ENCODE data around the gene CCR7.

Gene CCR7

DNA sequence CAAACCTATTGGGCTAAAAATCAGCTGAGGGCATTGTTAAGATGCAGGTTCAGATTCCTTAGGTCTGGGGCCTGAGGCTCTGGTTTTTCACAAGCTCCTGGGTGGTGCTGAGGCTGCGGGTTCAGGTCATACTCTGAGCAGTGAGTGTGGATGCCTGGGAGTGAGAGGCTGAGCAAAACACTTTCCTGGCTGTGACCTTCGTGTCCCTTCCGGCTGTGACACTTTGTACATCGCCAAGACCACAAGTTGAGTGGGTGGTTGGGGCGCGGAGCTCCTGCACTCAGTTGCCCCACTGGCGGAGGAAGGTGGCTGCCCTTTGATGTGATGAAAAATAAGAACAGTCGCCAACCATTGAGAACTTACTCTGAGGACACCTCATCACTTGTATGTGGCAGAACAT lies 24.8 kb downstream of the CCR7 start:
- Histone ChIP-seq H3K27ac (peak overlapping the region in 18 of 21 experiments; percentile 54 to 97 (median 90)), H3K4me3 (no peak overlapping the region)

DNA sequence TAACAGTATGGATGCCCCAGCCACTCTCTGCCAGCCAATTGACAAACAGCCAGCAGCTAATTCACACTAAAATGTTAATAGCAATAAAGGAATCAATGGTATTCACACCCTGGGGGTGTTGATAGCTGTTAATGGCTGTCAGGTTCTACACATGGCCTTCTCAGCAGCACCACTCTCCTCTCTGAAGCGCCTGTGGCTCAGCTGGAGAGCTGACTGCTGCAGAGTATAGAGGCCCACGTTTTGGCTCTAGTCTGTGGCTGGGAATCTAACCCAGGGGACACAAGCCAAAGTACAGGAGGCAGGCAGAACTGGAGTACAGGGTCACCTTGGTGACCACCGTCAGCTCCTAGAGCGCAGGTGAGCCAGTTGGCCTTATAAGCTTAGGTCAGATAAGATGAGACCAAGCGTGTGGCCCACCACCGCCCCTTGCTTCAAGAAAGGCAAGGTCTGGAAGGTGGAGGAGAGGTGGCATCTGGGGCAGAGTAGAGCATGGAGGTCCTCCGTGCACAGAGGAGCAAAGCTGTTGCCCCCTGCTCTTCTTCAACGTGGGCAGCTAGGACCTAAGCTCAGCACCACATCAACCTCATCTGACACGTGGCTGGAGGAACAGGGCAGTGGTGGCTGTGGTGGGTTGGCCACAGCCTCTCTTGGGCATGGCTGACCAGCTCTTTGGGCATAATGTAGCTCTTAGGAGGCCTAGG lies 25.4 kb downstream of the CCR7 start:
- Histone ChIP-seq H3K27ac (peak overlapping the region in 20 of 21 experiments; percentile 7 to 97 (median 89)), H3K4me3 (no peak overlapping the region)

DNA sequence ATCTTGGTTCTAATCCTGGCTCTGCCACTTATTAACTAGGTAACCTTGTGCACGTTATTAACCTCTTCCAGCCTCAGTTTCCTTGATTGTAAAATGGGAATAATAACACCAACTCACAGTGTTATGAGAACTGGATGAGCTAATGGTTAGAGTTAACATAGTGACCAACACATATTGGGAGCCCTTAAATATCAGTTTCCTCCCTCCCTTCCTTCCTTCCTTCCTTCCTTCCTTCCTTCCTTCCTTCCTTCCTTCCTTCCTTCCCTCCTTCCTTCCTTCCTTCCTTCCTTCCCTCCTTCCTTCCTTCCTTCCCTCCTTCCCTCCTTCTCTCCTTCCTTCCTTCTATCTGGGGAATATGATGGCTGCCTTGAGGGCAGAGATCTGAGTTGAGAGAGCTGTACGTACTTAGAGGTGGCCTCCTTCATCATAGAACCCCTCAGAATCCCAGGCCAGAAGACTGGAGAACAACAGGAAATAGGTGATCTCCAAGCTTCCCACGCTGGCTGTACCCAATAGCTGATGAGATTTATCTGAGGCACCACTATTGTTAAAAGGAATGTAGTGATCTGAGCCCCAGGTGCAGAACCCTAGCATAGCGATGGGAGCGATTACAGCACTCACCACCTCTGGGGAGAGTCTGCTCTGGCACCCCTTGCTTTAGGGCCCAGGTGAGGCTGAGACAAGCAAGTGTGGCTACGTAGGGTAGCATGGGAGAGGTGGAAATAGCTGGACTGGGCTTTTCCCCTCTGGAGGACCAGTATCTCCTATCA lies 26.2 kb downstream of the CCR7 start:
- H3K27ac ChIP-seq: peak overlapping the region in 18 of 21 experiments; percentile 34 to 97 (median 90)
- H3K4me3 ChIP-seq: no peak overlapping the region

DNA sequence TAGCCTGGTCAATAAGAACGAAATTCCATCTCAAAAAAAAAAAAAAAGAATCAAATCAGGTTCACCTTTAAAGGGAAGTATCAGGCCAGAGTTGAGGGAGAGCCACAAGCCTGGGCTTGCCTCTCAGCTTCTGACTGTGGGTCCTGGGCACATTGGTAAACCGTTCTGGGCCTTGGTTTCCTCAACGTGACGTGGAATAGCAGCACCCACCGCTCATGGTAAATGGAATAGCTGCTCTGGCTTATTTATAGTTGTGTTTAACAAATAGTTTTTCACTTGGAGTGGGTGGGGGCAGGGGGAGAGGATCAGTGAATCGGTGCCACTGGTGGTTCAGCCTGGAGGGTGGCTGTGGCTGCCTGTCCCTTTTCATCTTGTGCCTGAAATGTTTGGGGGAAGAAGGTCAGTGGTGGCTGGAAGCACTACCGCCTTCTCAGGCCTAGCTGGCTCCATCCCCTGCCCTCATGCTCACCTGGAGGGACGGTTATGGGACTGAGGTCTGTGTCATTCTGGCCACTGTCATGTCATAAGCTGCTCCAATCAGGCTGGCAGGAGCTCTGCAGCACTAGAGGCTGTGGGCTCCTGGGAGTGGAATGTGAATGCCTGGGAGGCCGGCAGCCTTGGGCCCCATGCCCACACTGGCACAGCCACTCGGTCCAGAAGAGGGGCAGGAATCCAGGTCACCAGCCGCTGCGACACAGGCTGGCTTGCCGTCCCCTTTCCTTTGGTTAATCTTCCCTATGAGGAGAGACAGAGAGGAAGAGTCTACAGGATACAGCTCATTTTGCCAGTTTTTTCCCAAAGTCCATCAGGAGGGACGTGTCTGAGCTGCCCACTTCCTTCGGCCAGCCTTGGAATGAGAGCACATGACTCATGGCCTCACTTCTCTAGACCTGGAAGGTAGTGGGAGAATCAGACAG lies 27.0 kb downstream of the CCR7 start:
- Histone ChIP-seq H3K4me3 (no peak overlapping the region), H3K27ac (peak overlapping the region in 20 of 21 experiments; percentile 13 to 97 (median 86))

DNA sequence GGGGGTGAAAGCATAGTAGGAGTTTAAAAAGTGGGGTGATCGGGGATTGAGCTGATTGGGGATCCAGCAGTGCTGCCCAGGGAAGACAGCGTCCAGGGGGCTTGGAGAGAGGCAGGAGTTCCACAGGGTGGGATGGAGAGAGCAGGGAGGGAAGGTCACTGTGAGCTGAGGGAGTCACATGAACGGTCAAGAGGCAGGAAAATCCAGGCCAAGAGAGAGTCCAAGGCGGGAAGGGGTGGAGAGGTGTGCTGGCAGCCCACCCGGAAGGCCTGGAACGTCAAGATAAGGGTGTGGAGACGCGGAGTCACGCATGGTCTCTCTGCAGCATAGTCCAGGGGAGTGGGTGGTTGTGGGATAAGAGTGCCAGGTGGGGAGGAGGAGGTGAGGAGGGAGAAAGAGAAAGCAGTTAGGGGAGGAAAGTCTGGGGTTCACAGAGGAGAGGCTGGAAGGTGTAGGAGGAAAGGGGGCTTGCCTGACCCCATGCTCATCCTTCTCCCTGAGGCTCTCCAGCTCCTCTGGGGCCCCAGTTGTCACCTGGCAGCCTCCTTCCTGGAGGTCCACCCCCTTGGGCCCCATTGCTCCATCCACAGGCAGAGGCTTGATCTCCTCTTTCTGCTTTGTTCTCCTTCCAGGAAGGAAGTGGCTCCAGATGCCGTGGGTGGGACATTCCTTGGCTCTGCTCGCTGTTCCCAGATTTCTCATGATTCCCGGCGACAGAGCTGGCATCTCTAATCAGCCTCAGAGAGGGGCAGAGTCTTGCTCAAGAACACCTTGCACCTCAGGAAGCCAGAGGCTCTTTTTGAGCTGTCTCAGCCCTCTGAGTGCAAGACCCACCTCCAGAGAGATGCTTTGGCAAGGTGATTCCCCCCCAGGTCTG lies 28.7 kb downstream of the CCR7 start:
- Histone ChIP-seq H3K27ac (peak overlapping the region in 20 of 21 experiments; percentile 23 to 97 (median 84)), H3K4me3 (no peak overlapping the region)

DNA sequence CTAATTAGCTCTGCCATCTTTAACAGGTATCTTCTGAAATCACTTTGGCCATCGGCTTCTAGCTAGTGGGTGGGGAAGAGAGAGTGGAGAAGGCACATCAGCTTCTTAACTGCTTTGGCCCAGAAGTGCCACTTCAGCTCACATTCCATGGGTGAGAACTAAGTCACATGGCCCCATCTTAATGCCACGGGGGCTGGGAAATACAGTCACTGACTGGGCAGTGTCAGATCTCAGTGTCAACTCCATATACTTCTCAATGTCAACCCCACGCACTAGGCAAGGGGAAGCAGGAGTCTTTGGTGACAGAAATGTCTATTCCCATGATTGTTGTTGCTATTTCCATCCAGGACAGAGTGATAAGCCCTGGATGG lies 29.4 kb downstream of the CCR7 start:
- peak overlapping the region in 20 of 21 experiments; percentile 23 to 97 (median 84) for H3K27ac ChIP-seq
- H3K4me3 ChIP-seq: no peak overlapping the region

DNA sequence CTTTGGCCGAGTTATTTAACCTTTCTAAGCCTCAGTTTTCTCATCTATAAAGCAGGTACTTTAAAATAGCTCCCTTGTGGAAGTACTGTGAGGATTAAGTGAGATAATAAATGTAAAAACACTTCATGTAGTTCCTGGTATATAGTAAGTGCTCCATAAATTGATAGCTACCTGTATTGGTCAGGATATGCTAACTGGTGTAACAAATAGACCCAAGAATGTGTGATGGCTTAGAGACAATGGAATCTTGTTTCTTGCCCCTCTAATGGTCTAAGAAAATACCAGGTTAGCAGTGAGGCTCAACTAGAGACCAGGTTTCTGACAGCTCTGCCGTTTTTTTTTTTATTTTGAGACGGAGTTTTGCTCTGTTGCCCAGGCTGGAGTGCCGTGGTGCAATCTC lies 29.8 kb downstream of the CCR7 start:
- peak overlapping the region in 17 of 21 experiments; percentile 43 to 97 (median 85) for H3K27ac ChIP-seq
- H3K4me3 ChIP-seq: no peak overlapping the region

DNA sequence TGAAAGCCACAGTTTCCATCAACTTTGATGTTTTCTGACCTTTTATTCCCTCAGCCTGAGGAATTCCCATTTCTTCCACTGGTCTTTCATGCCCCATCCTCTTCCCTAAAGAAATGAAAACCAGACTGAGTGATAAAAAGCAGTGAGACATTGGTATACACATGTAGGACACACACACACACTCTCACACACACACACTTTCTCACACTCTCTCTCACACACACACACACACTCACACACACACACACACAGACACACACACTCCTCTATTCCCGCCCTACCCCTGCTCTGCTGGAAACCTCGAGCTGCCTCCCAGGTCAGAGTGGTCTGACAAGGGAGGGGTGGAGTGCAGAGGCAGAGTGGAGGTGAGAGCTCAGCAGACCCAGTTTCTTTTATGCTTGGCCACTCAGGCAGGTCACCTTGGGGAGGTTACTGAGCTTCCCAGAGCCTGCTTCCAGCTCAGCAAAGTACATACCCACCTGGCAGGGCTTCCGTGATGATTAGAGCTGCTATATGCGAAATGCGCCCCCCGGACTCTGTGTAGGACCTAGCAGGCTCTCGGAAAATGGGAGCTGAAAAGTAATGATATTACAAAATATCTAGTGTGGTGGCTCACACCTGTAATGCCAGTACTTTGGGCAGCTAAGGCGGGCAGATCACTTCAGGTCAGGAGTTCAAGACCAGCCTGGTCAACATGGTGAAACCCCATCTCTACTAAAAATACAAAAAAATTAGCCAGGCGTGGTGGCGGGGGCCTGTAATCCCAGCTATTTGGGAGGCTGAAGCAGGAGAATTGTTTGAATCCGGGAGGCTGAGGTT lies 30.7 kb downstream of the CCR7 start:
- peak overlapping the region in 18 of 21 experiments; percentile 6 to 97 (median 79) for H3K27ac ChIP-seq
- H3K4me3 ChIP-seq: no peak overlapping the region

DNA sequence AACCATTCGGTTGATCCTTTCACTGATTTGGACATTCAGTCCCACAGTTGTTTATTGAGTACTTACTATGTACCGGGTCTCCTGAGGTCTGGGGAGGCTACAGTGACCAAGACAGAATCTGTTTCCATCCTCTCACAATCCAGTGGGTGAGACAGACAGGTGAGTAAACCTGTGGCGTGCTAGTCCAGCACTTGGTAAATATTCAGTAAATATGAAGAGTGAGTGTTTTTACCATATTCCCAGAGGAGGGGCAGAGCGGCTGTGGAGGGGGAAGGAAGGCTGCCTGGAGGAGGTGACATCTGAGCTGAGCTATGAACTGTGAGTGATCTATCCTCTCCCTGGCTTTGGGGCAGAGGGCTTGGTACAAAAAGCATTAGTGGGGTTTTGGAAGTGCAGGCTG lies 31.4 kb downstream of the CCR7 start:
- H3K27ac ChIP-seq: peak overlapping the region in 18 of 21 experiments; percentile 6 to 97 (median 79)
- H3K4me3 ChIP-seq: no peak overlapping the region

DNA sequence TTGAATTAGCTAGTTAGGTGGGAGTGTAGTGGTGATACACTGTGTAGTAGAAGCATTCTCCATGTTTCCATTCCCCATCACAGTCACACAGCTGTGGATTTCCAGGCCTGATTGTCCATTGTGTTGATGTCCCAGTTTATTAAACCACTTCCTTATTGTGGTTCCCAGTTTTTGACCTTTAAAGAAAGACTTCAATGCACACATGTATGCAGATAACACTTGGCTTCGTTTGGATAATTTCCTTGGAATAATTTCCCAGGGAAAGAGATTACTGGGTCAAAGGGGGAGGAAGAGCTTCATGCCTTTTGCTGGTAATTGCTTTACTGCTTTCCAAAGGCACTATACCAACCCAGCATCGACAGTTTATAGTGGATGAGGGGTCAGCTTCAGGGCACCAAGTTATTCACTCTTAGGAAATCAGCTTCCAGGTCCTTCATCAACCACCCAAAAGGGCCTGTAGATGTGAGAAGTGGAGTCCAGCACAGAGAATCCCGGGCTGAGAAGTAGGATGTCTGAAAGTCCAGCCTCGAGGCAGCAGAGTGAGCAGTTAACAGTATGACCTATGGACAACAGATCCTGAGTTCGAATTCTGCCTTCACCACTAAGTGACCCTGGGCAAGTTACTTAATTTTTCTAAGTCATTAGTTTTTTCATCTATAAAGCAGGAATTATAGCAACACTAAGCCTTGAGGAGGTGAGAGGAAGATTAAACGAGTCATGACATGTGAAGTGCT lies 32.6 kb downstream of the CCR7 start:
- peak overlapping the region in 18 of 21 experiments; percentile 37 to 97 (median 66) for H3K27ac ChIP-seq
- no peak overlapping the region for H3K4me3 ChIP-seq

DNA sequence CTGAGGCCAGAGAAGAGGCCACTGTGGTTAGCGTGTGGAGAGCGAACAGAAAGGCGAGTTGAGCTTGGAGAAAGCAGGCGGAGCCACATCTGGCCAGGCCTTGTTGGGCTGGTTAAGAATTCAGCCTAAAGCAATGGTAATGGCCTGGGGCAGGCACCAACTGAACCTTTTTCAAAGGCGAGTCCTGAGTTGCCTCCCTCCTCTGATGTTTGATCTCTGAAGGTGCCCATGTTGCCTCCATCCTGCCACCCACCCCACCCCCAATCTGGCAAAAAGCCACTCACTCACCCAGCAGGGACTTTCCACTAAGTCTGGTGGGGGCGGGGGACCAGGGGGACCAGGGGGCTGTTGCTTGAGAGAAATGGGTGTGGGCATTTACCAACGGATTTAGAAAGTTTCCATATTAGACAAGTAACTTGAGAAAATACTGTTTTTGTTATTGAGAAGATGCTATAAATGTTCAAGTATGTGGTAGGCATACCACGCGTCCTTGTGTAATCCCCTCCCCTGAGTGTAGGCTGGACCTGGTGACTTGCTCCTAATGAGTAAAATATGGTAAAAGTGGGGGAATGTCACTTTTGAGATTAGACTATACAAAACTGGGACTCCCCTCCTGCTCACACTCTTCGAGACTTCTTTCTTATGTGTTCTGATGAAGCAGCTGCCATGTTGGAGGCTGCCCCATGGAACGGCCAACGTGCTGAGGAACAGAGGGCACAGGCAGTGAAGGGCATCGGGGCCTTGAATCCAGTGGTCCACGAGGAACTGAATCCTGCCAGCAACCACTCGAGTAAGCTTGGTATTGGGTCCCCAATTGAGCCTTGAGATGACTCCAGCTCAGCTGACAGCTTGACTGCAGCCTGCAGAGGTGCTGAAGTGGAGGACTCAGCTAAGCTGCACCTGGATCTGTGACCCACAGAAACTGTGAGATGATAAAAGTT lies 34.0 kb downstream of the CCR7 start:
- Histone ChIP-seq H3K27ac (peak overlapping the region in 17 of 21 experiments; percentile 7 to 97 (median 60)), H3K4me3 (no peak overlapping the region)

DNA sequence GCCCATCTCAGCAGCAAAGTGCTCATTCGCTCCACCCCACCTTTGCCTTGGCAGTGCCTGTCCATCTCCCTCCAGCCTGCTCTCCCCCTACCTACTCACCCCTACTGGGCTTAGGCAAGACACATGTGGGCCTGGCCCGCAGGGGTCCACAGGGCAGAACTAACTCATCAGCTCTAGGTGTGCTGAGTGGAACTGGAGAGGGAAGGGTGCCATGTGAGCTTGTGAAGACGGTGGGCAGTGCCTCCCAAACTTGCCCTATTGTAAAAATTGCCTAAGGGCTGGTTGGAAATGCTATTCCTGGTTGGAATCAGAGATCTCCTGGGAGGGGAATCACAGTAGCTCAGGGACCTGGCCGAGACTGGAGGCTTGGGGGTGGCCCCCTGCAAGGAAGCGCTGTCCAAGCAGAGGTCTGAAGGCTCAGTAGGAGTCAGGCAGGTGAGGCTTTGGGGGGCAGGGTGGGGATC lies 34.7 kb downstream of the CCR7 start:
- no peak overlapping the region for H3K4me3 ChIP-seq
- peak overlapping the region in 15 of 21 experiments; percentile 7 to 97 (median 60) for H3K27ac ChIP-seq

DNA sequence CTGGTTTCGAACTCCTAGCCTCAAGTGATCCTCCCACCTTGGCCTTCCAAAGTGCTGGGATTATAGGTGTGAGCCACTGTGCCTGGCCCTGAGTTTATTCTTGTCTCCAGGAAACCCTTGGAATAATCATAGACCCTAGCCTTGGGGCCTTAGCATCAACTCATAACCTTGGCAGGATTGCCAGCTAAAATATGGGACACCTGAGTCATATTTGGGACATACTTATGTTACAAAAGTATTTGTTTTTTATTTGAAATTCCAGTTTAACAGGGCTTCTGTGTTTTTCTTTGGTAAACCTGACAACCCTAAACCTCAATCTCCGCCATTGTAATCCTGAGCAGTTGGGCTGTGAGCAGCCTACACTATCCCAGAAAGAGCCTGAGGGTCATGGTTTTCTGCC lies 35.3 kb downstream of the CCR7 start:
- H3K27ac ChIP-seq: peak overlapping the region in 8 of 21 experiments; percentile 7 to 97 (median 64)
- no peak overlapping the region for H3K4me3 ChIP-seq

DNA sequence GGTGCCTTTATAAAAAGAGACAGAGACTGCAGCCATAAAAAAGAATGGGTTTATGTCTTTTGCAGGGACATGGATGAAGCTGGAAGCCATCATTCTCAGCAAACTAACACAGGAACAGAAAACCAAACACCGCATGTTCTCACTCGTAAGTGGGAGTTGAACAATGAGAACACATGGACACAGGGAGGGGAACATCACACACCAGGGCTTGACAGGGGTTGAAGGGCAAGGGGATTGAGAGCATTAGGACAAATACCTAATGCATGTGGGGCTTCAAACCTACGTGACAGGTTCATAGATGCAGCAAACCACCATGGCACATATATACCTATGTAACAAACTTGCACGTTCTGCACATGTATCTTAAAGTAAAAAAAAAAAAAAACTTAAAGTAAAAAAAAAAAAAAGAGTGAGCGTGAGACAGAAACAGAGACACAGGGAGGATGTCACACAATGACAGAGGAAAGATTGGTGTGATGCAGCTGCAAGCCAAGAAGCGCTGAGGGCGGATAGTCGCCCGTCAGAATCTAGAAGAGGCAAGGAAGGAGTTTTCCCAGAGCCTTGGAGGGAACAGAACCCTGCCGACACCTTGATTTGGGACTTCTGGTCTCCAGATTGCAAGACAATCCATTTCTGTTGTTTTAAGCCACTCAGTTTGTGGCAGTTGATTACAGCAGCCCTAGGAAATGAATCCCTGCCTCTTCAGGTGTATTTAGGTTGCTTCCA lies 36.4 kb downstream of the CCR7 start:
- H3K27ac ChIP-seq: peak overlapping the region in 9 of 21 experiments; percentile 2 to 97 (median 38)

DNA sequence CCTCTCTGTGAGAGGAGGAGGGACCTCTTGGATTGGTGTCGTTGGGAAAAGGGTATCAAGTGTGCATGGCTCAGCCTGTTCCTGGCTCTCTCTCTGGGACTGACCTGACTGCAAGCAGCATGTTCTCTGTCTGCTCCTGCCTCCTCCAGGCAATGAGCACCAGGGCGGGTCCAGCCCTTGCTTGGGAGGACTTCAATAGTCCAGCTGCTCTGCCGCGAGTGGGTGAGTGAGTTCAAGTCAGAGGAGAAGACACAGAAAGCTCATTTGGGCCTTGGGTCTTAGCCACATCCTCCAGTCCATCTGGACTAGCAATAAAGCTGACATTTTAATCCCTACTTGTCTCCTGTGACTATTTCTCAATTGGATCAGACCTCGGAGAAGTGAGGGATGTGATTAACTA lies 38.6 kb downstream of the CCR7 start:
- peak overlapping the region in 2 of 21 experiments; percentile 43 to 73 for H3K27ac ChIP-seq

More for the DNA sequence above, 36.4 kb downstream of the CCR7 start:
- no peak overlapping the region for H3K4me3 ChIP-seq

More for the DNA sequence above, 38.6 kb downstream of the CCR7 start:
- no peak overlapping the region for H3K4me3 ChIP-seq
